PC-9 (cell line): Measurements from ENCODE around the gene LAMP1.
"Not testable (repeated sequence)": the region's sequence is repeated elsewhere in the genome, so short reads cannot be mapped to it uniquely, and the experiment has no call there.

Experiments used
- EZH2 ChIP-seq: fragments of 200-600 bp; sonication (generic); IDR thresholded peaks from 2 replicates; pipeline ENCODE4 v1.8.0; 2017; ENCODE audit warnings: antibody characterized with exemption, low read depth
- TF ChIP-seq, protein P1 (sequence below): fragments of 200-600 bp; sonication (generic); conservative IDR thresholded peaks from 2 replicates; pipeline ENCODE4 v1.6.1; 2017; ENCODE audit warnings: mixed run types, antibody characterized with exemption, mild to moderate bottlenecking, moderate library complexity

DNA sequence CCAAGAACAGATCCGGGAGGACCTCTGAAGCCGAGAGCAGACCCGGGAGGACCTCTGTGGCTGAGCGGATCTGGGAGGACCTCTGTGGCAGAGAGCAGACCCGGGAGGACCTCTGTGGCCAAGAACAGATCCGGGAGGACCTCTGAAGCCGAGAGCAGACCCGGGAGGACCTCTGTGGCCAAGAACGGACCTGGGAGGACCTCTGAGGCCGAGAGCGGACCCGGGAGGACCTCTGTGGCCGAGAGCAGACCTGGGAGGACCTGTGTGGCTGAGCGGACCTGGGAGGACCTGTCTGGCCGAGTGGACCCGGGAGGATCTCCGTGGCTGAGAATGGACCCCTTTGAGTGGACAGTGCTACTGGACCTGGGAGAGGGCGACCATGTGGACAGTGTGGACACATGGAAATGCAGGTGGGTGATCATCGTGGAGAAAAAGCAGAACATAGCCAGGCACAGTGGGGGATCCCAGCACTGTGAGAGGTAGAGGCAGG lies 50.7 kb downstream of the LAMP1 start:
- TF ChIP-seq, protein P1, sequence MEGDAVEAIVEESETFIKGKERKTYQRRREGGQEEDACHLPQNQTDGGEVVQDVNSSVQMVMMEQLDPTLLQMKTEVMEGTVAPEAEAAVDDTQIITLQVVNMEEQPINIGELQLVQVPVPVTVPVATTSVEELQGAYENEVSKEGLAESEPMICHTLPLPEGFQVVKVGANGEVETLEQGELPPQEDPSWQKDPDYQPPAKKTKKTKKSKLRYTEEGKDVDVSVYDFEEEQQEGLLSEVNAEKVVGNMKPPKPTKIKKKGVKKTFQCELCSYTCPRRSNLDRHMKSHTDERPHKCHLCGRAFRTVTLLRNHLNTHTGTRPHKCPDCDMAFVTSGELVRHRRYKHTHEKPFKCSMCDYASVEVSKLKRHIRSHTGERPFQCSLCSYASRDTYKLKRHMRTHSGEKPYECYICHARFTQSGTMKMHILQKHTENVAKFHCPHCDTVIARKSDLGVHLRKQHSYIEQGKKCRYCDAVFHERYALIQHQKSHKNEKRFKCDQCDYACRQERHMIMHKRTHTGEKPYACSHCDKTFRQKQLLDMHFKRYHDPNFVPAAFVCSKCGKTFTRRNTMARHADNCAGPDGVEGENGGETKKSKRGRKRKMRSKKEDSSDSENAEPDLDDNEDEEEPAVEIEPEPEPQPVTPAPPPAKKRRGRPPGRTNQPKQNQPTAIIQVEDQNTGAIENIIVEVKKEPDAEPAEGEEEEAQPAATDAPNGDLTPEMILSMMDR = not testable (repeated sequence)
- TF ChIP-seq EZH2 = not testable (repeated sequence)
